Upper lobe of right lung (tissue), 1 donor: Measurements from ENCODE around the gene ZNF248. TPM values are rescaled to one million over a fixed set of nuclear protein-coding genes. Genes with fewer than 3 reads are reported as not detected.
A peak's percentile ranks its signal among the peaks of the same experiment; 100 is the strongest.

Experiments used
- ATAC-seq: fragments of 200-7000 bp; cut with Tn5 transposase; one replicate; pipeline ENCODE4 v1.9.1; 2020; ENCODE audit warnings: mild to moderate bottlenecking, moderate library complexity
- DNase-seq: peaks from one replicate; pipeline ENCODE4 v3.0.0-alpha.2; 2020
- H3K27ac ChIP-seq: fragments of 200-600 bp; one replicate; pipeline ENCODE4 v1.8.0; 2022
- H3K27me3 ChIP-seq: fragments of 200-600 bp; one replicate; pipeline ENCODE4 v1.8.0; 2022; ENCODE audit warnings: mild to moderate bottlenecking
- H3K36me3 ChIP-seq: fragments of 200-600 bp; one replicate; pipeline ENCODE4 v1.8.0; 2022
- H3K4me1 ChIP-seq: fragments of 200-600 bp; one replicate; pipeline ENCODE4 v1.8.0; 2022
- H3K4me3 ChIP-seq: fragments of 200-600 bp; one replicate; pipeline ENCODE4 v1.8.0; 2022; ENCODE audit warnings: mild to moderate bottlenecking
- H3K9me3 ChIP-seq: fragments of 200-600 bp; one replicate; pipeline ENCODE4 v1.8.0; 2022
- CTCF ChIP-seq: fragments of 200-600 bp; IDR thresholded peaks from one replicate; pipeline ENCODE4 v1.8.0; 2022; ENCODE audit warnings: antibody characterized with exemption
- intact Hi-C: fragments of 100-400 bp; cut with DNase I; formaldehyde crosslinking; loops from one replicate; pipeline ENCODE4 v1.11.0; 2022
- total RNA-seq: library from RNA; stranded (reverse); fragmentation: NEBNext Ultra II Directional; extraction: Animal tissue kit (Norgen Biotek cat#: 25700); gene quantifications from one replicate; pipeline ENCODE4 v1.2.1, GENCODE V29; 2021
- donor health status: DM: no; HTN: yes; CAD: no; lungs with severe emphysema.

ZNF248 gene
- total RNA-seq, 1 donor from 2014 or later = 14.3 TPM

- no peak for ATAC-seq
Observed at GRCh38 chr10:37758074-37758473, 99.3 kb downstream of the ZNF248 start.

GRCh38 chr10:37754538-37755323 is 102.7 kb downstream of the ZNF248 start:
- no peaks in the 10 kb centered on the region for H3K4me1 ChIP-seq
- ATAC-seq (peak; percentile 76), DNase-seq (no peak)
- no peak overlapping the region for H3K27ac ChIP-seq
- no peaks in the 10 kb centered on the region for H3K9me3 ChIP-seq
- peak; percentile 49 for TF ChIP-seq CTCF
- intact Hi-C loops = no loop called here
- H3K4me3 ChIP-seq = no peak overlapping the region
- H3K36me3 ChIP-seq = no peaks in the 10 kb centered on the region
- no peaks in the 10 kb centered on the region for H3K27me3 ChIP-seq

More at GRCh38 chr10:37758074-37758473, 99.3 kb downstream of the ZNF248 start:
- Histone ChIP-seq H3K27me3 (no peaks in the 10 kb centered on the region), H3K4me1 (no peaks in the 10 kb centered on the region), H3K36me3 (no peaks in the 10 kb centered on the region), H3K27ac (no peak overlapping the region), H3K9me3 (no peaks in the 10 kb centered on the region), H3K4me3 (no peak overlapping the region)
- DNase-seq = no peak
- intact Hi-C loops = no loop called here
- no peak for TF ChIP-seq CTCF

- DNase-seq (no peak), ATAC-seq (no peak)
- H3K4me3 ChIP-seq = no peak overlapping the region
- no peaks in the 10 kb centered on the region for H3K36me3 ChIP-seq
- no peaks in the 10 kb centered on the region for H3K27me3 ChIP-seq
- H3K9me3 ChIP-seq = no peaks in the 10 kb centered on the region
- no peaks in the 10 kb centered on the region for H3K4me1 ChIP-seq
- no peak for TF ChIP-seq CTCF
- intact Hi-C loops = no loop called here
- no peak overlapping the region for H3K27ac ChIP-seq
Observed at GRCh38 chr10:37752334-37752875, 105.0 kb downstream of the ZNF248 start.

- Histone ChIP-seq H3K27ac (no peak overlapping the region), H3K9me3 (no peaks in the 10 kb centered on the region), H3K4me3 (no peak overlapping the region), H3K36me3 (no peaks in the 10 kb centered on the region), H3K27me3 (no peaks in the 10 kb centered on the region), H3K4me1 (no peaks in the 10 kb centered on the region)
- no peak for TF ChIP-seq CTCF
- ATAC-seq (no peak), DNase-seq (no peak)
- intact Hi-C loops = no loop called here
Observed at GRCh38 chr10:37748170-37748569, 109.2 kb downstream of the ZNF248 start.

- no peak overlapping the region for H3K4me3 ChIP-seq
- no peaks in the 10 kb centered on the region for H3K4me1 ChIP-seq
- H3K9me3 ChIP-seq = no peaks in the 10 kb centered on the region
- ATAC-seq (no peak), DNase-seq (no peak)
- no peak overlapping the region for H3K27ac ChIP-seq
- no peaks in the 10 kb centered on the region for H3K27me3 ChIP-seq
- intact Hi-C loops = no loop called here
- H3K36me3 ChIP-seq = no peaks in the 10 kb centered on the region
- TF ChIP-seq CTCF = no peak
Observed at GRCh38 chr10:37747081-37747480, 110.3 kb downstream of the ZNF248 start.
